Neuronal stem cell (in vitro differentiated cells): ENCODE measurements around the gene BMP2K.

Experiments used
- DNase-seq: peaks from one replicate; pipeline ENCODE4 v3.0.0-alpha.2; 2013; ENCODE audit warnings: low spot score
- H2AFZ ChIP-seq: one replicate; pipeline ENCODE4 v1.6.1; 2013; ENCODE audit warnings: mild to moderate bottlenecking, low read length, inconsistent platforms
- H2AK5ac ChIP-seq: 2 replicates; pipeline ENCODE4 v1.6.1; 2013; ENCODE audit warnings: low read depth, mild to moderate bottlenecking, inconsistent platforms, low read length, moderate library complexity, mixed read lengths
- H2BK120ac ChIP-seq: 2 replicates; pipeline ENCODE4 v1.6.1; 2013; ENCODE audit warnings: low read depth, mild to moderate bottlenecking, inconsistent platforms, low read length, moderate library complexity, mixed read lengths
- H2BK12ac ChIP-seq: one replicate; pipeline ENCODE4 v1.6.1; 2013; ENCODE audit warnings: low read length, inconsistent platforms
- H2BK15ac ChIP-seq: 2 replicates; pipeline ENCODE4 v1.6.1; 2013; ENCODE audit warnings: mild to moderate bottlenecking, low read length, inconsistent platforms, mixed read lengths
- H2BK5ac ChIP-seq: one replicate; pipeline ENCODE4 v1.6.1; 2013; ENCODE audit warnings: inconsistent platforms, mild to moderate bottlenecking, low read length, moderate library complexity
- H3K14ac ChIP-seq: one replicate; pipeline ENCODE4 v1.6.1; 2013; ENCODE audit warnings: low read length, inconsistent platforms
- H3K18ac ChIP-seq: 2 replicates; pipeline ENCODE4 v1.6.1; 2013; ENCODE audit warnings: low read length, inconsistent platforms
- H3K23ac ChIP-seq: 2 replicates; pipeline ENCODE4 v1.6.1; 2013; ENCODE audit warnings: low read depth, mild to moderate bottlenecking, mixed read lengths, low read length, inconsistent platforms; ENCODE audit not compliant: poor library complexity
- H3K27ac ChIP-seq: replicated peaks from 3 replicates; pipeline ENCODE4 v1.5.1; 2013; ENCODE audit warnings: low read length, inconsistent platforms
- H3K27me3 ChIP-seq, 3 experiments: 2 replicates each; pipeline ENCODE4 v1.6.1; 2013; ENCODE audit warnings: low read length in 3 of 3, mild to moderate bottlenecking in 2 of 3, inconsistent platforms in 1 of 3, low read depth in 1 of 3, mixed read lengths in 1 of 3, moderate library complexity in 1 of 3; ENCODE audit not compliant: control insufficient read depth in 3 of 3, insufficient read depth in 3 of 3
- H3K36me3 ChIP-seq, 2 donors: replicated peaks in 1 of 2; 2 replicates each; pipeline ENCODE4 v1.6.1; 2013; ENCODE audit warnings: low read length in 2 of 2; ENCODE audit not compliant: control insufficient read depth in 2 of 2, insufficient read depth in 2 of 2
- H3K4ac ChIP-seq: 2 replicates; pipeline ENCODE4 v1.6.1; 2013; ENCODE audit warnings: inconsistent platforms, mild to moderate bottlenecking, low read length, moderate library complexity
- H3K4me1 ChIP-seq, 2 donors: 1 replicate in 1 of 2; 2 replicates in 1 of 2; pipeline ENCODE4 v1.6.1; 2013; ENCODE audit warnings: low read length in 2 of 2, low read depth in 1 of 2; ENCODE audit not compliant: control insufficient read depth in 2 of 2, insufficient read depth in 1 of 2
- H3K4me2 ChIP-seq: one replicate; pipeline ENCODE4 v1.6.1; 2013; ENCODE audit warnings: mild to moderate bottlenecking, low read length, inconsistent platforms; ENCODE audit not compliant: insufficient read depth, poor library complexity, severe bottlenecking
- H3K4me3 ChIP-seq, 2 donors: 2 replicates each; pipeline ENCODE4 v1.5.1; 2013; ENCODE audit warnings: low read length in 2 of 2, mild to moderate bottlenecking in 2 of 2, inconsistent platforms in 1 of 2, moderate library complexity in 1 of 2
- H3K79me1 ChIP-seq: one replicate; pipeline ENCODE4 v1.6.1; 2013; ENCODE audit warnings: low read depth, mild to moderate bottlenecking, inconsistent platforms, low read length, moderate library complexity
- H3K9ac ChIP-seq: one replicate; pipeline ENCODE4 v1.6.1; 2013; ENCODE audit warnings: mild to moderate bottlenecking, low read depth, low read length, inconsistent platforms; ENCODE audit not compliant: poor library complexity
- H3K9me3 ChIP-seq, 2 donors: replicated peaks in 1 of 2; 2 replicates each; pipeline versions ENCODE3 to v1.6.1; 2013; ENCODE audit warnings: low read length in 2 of 2, mild to moderate bottlenecking in 2 of 2, inconsistent platforms in 1 of 2, low read depth in 1 of 2, mixed read lengths in 1 of 2, moderate library complexity in 1 of 2; ENCODE audit not compliant: control insufficient read depth in 2 of 2, insufficient read depth in 1 of 2
- H4K8ac ChIP-seq: one replicate; pipeline ENCODE4 v1.6.1; 2013; ENCODE audit warnings: low read depth, mild to moderate bottlenecking, inconsistent platforms, low read length, moderate library complexity
- H4K91ac ChIP-seq: one replicate; pipeline ENCODE4 v1.6.1; 2013; ENCODE audit warnings: low read length, low read depth, mild to moderate bottlenecking, inconsistent platforms; ENCODE audit not compliant: poor library complexity
- WGBS, 2 donors: extraction: QIAGEN DNeasy Blood & Tissue Kit; methylation state at CpG; one replicate each; pipeline ENCODE4 v1.1.7; 2013; ENCODE audit warnings: missing lambda C conversion rate in 2 of 2, mixed read lengths in 1 of 2; ENCODE audit not compliant: insufficient read length in 2 of 2, insufficient replicate concordance in 1 of 2; ENCODE audit errors: extremely low coverage in 2 of 2; 5-methylcytosine and 5-hydroxymethylcytosine counted together

The BMP2K gene

DNA sequence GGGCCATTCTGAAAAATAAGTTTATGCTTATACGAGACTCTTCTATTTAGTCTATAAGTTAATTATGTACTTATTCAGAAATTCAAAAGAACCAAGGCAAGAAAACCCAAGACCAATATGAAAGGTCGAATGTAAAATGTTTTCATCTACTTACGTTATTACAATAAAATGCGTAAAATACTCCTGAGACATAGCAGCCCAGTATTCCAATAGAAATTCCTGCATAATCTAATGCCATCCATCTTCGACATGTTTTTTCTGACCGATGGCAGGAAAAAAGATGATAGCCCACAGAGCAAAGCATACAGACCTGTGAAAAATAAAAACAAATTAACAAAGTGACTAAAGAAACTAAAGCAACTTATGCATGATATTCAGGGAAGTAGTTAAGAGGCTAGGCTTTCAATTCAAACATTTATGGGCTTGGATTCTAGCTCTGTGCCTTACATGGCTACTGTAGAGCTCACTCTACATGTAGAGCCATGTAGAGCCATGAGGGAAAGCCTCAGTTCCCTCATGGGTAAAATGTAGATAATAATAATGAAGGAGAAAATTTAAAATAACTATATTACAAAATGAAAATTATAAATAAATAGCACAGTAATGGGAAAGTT, 154.0 kb downstream of the BMP2K start:
- Histone ChIP-seq H3K4me3 (no peak overlapping the region), H3K4ac (no peak overlapping the region), H3K4me1 (no peaks in the 10 kb centered on the region), H2BK5ac (no peak overlapping the region), H3K4me2 (no peak overlapping the region), H2BK120ac (no peak overlapping the region), H3K14ac (no peak overlapping the region), H2BK15ac (no peak overlapping the region), H3K9me3 (peaks cover 0 to 3% of the 10 kb centered on the region in 2 donors), H3K9ac (no peak overlapping the region), H3K27me3 (no peaks in the 10 kb centered on the region), H3K18ac (no peak overlapping the region), H4K8ac (no peak overlapping the region), H2AFZ (no peak overlapping the region), H3K36me3 (peaks cover 13 to 84% of the 10 kb centered on the region in 2 donors), H3K27ac (no peak overlapping the region), H2AK5ac (no peak overlapping the region), H2BK12ac (no peak overlapping the region), H3K79me1 (no peaks in the 10 kb centered on the region), H3K23ac (no peak overlapping the region), H4K91ac (no peak overlapping the region)
- WGBS, 2 donors: no CpG with 5 or more reads among the region's 6 CpGs
- no peak for DNase-seq

DNA sequence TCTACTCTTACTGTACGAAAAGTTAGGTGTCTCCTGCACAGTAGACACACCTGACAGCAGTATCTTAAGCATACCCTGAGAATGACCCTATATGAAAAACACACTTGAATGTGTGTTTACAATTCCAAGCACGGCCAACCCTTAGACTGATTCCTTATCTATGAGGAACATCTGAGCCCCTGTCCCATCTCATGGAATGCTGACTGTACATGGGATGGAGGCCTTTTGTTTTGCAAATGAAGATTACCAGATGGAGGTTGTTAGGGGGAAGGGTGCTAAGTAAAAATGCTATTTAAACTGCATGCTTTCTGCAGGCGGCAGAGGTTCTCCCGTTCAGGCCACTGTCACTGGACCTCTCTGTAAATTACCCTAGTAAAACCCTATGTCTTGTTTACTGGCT, 160.8 kb downstream of the BMP2K start:
- Histone ChIP-seq H4K8ac (no peak overlapping the region), H3K36me3 (peaks cover 2 to 29% of the 10 kb centered on the region in 2 donors), H3K4me3 (no peak overlapping the region), H2AFZ (no peak overlapping the region), H3K9ac (no peak overlapping the region), H3K18ac (no peak overlapping the region), H3K4me1 (peaks cover 2 to 4% of the 10 kb centered on the region in 2 donors), H2BK5ac (no peak overlapping the region), H3K4me2 (no peak overlapping the region), H2BK120ac (no peak overlapping the region), H3K4ac (no peak overlapping the region), H3K23ac (no peak overlapping the region), H3K79me1 (no peaks in the 10 kb centered on the region), H3K27me3 (no peaks in the 10 kb centered on the region), H2AK5ac (no peak overlapping the region), H2BK15ac (no peak overlapping the region), H3K27ac (no peak overlapping the region), H3K14ac (no peak overlapping the region), H4K91ac (no peak overlapping the region), H3K9me3 (peaks cover 0 to 2% of the 10 kb centered on the region in 2 donors), H2BK12ac (no peak overlapping the region)
- no CpG with 5 or more reads among the region's 4 CpGs for WGBS, 2 donors
- DNase-seq: no peak

DNA sequence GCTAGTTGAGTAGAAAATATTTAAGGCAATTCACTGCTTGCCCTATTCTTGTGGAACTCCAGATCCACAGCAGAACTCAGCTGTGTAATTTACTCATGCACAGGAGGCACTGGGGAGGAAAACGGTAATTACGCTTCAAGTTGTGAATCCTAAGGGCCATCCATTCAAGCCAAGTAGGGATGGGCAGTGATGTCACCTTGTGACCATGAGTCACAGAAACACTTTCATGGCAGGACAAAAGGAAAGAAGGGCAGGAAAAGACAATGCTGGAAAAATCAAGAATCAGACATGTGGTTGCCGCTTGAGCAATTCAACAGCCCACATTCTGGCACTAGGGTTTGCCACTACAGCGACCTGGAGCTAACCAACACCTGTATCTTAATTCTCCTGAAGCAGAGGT, 161.7 kb downstream of the BMP2K start:
- DNase-seq: no peak
- H3K9me3 ChIP-seq: peaks cover 0 to 2% of the 10 kb centered on the region in 2 donors
- H4K91ac ChIP-seq: no peak overlapping the region
- H3K23ac ChIP-seq: no peak overlapping the region
- H3K9ac ChIP-seq: no peak overlapping the region
- H4K8ac ChIP-seq: no peak overlapping the region
- peak overlapping the region in 1 of 2 donors; percentile 99 for H3K4me3 ChIP-seq
- no peak overlapping the region for H2BK12ac ChIP-seq
- H2BK15ac ChIP-seq: no peak overlapping the region
- no CpG with 5 or more reads among the region's 4 CpGs for WGBS, 2 donors
- no peak overlapping the region for H2BK120ac ChIP-seq
- no peak overlapping the region for H3K27ac ChIP-seq
- no peaks in the 10 kb centered on the region for H3K27me3 ChIP-seq
- H3K18ac ChIP-seq: no peak overlapping the region
- no peak overlapping the region for H2AK5ac ChIP-seq
- no peak overlapping the region for H3K14ac ChIP-seq
- no peak overlapping the region for H2AFZ ChIP-seq
- no peak overlapping the region for H3K4me2 ChIP-seq
- H3K79me1 ChIP-seq: no peaks in the 10 kb centered on the region
- H2BK5ac ChIP-seq: no peak overlapping the region
- H3K36me3 ChIP-seq: peaks cover 0 to 21% of the 10 kb centered on the region in 2 donors
- no peak overlapping the region for H3K4ac ChIP-seq
- H3K4me1 ChIP-seq: peaks cover 2 to 4% of the 10 kb centered on the region in 2 donors

DNA sequence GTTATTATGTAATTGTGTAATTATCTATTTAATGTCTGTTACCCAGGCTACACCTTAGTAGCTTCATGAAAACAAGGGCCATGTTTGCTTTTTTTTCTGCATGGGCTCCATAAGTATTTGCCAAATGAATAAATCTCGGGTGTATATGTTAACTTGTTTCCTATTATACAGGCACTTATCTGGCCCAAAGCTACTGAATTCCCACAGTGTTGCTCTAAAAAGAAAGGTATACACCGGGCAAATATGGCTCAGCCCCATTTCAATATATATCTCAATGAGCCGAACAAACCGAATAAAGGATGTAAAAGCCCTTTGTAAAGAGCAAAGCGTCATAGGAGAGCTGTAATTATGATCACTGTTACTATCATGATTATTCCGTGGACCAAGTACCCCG, 162.3 kb downstream of the BMP2K start:
- H3K4ac ChIP-seq: no peak overlapping the region
- H3K4me1 ChIP-seq: peaks cover 2 to 4% of the 10 kb centered on the region in 2 donors
- no peak overlapping the region for H3K14ac ChIP-seq
- no peaks in the 10 kb centered on the region for H3K79me1 ChIP-seq
- peaks cover 0 to 16% of the 10 kb centered on the region in 2 donors for H3K36me3 ChIP-seq
- H2BK15ac ChIP-seq: no peak overlapping the region
- no peak overlapping the region for H2BK120ac ChIP-seq
- no peak overlapping the region for H2BK5ac ChIP-seq
- H4K8ac ChIP-seq: no peak overlapping the region
- H2BK12ac ChIP-seq: no peak overlapping the region
- no peak for DNase-seq
- H4K91ac ChIP-seq: no peak overlapping the region
- H3K18ac ChIP-seq: no peak overlapping the region
- no peak overlapping the region for H2AK5ac ChIP-seq
- peak overlapping the region; percentile 87 to 99 for H3K4me3 ChIP-seq
- H3K9ac ChIP-seq: peak overlapping the region; percentile 92
- peak overlapping the region; percentile 98 for H2AFZ ChIP-seq
- H3K27me3 ChIP-seq: peaks cover 0 to 4% (median 0%) of the 10 kb centered on the region in 3 experiments
- H3K9me3 ChIP-seq: peaks cover 0 to 2% of the 10 kb centered on the region in 2 donors
- no peak overlapping the region for H3K27ac ChIP-seq
- WGBS, 2 donors: no CpG with 5 or more reads among the region's 7 CpGs
- no peak overlapping the region for H3K23ac ChIP-seq
- peak overlapping the region; percentile 82 for H3K4me2 ChIP-seq
